ENCODE data around the gene BNC1. TPM values are rescaled to one million over a fixed set of nuclear protein-coding genes. Genes with fewer than 3 reads are reported as not detected.

Gene BNC1
- total and polyA plus RNA-seq, 2 of the 4 experiments (the other 2 are of a cell fraction), result 0.38 to 0.54 TPM

GRCh38 chr15:83327041-83327440 is 42.6 kb upstream of the BNC1 start:
- ATAC-seq (ENCODE audit: low read depth) (no peak), DNase-seq (no peak)
- no peak overlapping the region for H2BK120ac ChIP-seq (ENCODE audit: low read depth, low read length)
- no peak overlapping the region for H3K4me2 ChIP-seq (ENCODE audit: low read depth, low read length)
- CTCF ChIA-PET, result no interaction called here
- WGBS, 2 experiments (ENCODE audit: extremely low coverage in 2 of 2, insufficient read length in 1 of 2), result 86% methylated on average over 4 of the region's 4 CpGs; no CpG with 5 or more reads in 1 of the 2 experiments
- no peaks in the 10 kb centered on the region for H3K27me3 ChIP-seq (ENCODE audit: control insufficient read depth, insufficient read depth, low read length)
- no peak overlapping the region for H3K23ac ChIP-seq (ENCODE audit: low read depth, low read length)
- H4K8ac ChIP-seq (ENCODE audit: low read depth in 2 of 2, low read length in 2 of 2), result no peak overlapping the region
- H3K9me3 ChIP-seq (ENCODE audit: control insufficient read depth, insufficient read depth, low read length), result no peaks in the 10 kb centered on the region
- no peaks in the 10 kb centered on the region for H4K20me1 ChIP-seq (ENCODE audit: insufficient read depth, low read length)
- H3K4ac ChIP-seq (ENCODE audit: low read depth, low read length), result no peak overlapping the region
- H2BK15ac ChIP-seq (ENCODE audit: low read depth, low read length), result no peak overlapping the region
- H3K79me1 ChIP-seq (ENCODE audit: low read depth in 1 of 2, low read length in 2 of 2), result no peaks in the 10 kb centered on the region
- intact Hi-C loops (cut with micrococcal nuclease), result no loop called here
- no peak overlapping the region for H2AK9ac ChIP-seq (replicated peaks; ENCODE audit: low read depth, low read length, poor library complexity)
- H3K27ac ChIP-seq (ENCODE audit: insufficient read depth, low read length), result no peak overlapping the region
- no peak overlapping the region for H3K14ac ChIP-seq (replicated peaks; ENCODE audit: low read depth, low read length)
- no peaks in the 10 kb centered on the region for H3K4me1 ChIP-seq (ENCODE audit: control insufficient read depth, insufficient read depth, low read length)
- no TSS peak for BruUV-seq (replicated peaks)
- no peak overlapping the region for H4K5ac ChIP-seq (ENCODE audit: low read depth, low read length)
- H3K18ac ChIP-seq (ENCODE audit: low read depth, low read length), result no peak overlapping the region
- no peaks in the 10 kb centered on the region for H3K36me3 ChIP-seq (ENCODE audit: control insufficient read depth, insufficient read depth, low read length)
- H2AK5ac ChIP-seq (ENCODE audit: low read depth, low read length), result no peak overlapping the region
- no peak overlapping the region for H2BK20ac ChIP-seq (ENCODE audit: low read depth, low read length)
- dilution Hi-C loops (cut with HindIII; ENCODE audit: low sequenced_read_pairs, unreplicated experiment), result no loop called here
- TF ChIP-seq POLR2A (IDR thresholded peaks at IDR 0.05; ENCODE audit: low read depth, low read length) (no peak), FOS (IDR thresholded peaks at IDR 0.05; ENCODE audit: low read depth, low read length) (no peak), MAFK (IDR thresholded peaks at IDR 0.05; ENCODE audit: low read depth, low read length) (no peak), USF2 (IDR thresholded peaks at IDR 0.05; ENCODE audit: low read depth, low read length) (no peak), RAD21 (IDR thresholded peaks at IDR 0.05; ENCODE audit: low read length) (no peak), NFE2L2 (IDR thresholded peaks at IDR 0.05; ENCODE audit: low read depth, low read length) (no peak), ELK1 (IDR thresholded peaks at IDR 0.05; ENCODE audit: borderline replicate concordance, low read depth, low read length) (no peak), SMC3 (IDR thresholded peaks at IDR 0.05; ENCODE audit: low read depth, low read length) (no peak), CHD1 (IDR thresholded peaks at IDR 0.05; ENCODE audit: low read depth, low read length) (no peak), CEBPB (IDR thresholded peaks at IDR 0.05; ENCODE audit: low read depth, low read length) (no peak), RCOR1 (IDR thresholded peaks at IDR 0.05; ENCODE audit: insufficient replicate concordance, low read length) (no peak), CTCF (conservative IDR thresholded peaks at IDR 0.05; ENCODE audit: low read depth, low read length) (no peak), MXI1 (IDR thresholded peaks at IDR 0.05; ENCODE audit: borderline replicate concordance, low read depth, low read length) (no peak), RFX5 (IDR thresholded peaks at IDR 0.05; ENCODE audit: low read depth, low read length) (no peak), BHLHE40 (IDR thresholded peaks at IDR 0.05; ENCODE audit: low read depth, low read length) (no peak), MAZ (IDR thresholded peaks at IDR 0.05; ENCODE audit: borderline replicate concordance, low read depth, low read length) (no peak)
- no peak overlapping the region for H3K4me3 ChIP-seq (ENCODE audit: insufficient read depth, low read depth, low read length)
- no peak overlapping the region for H4K91ac ChIP-seq (ENCODE audit: insufficient read depth, low read depth, low read length)
- no peak overlapping the region for H3K9ac ChIP-seq (ENCODE audit: low read depth, low read length)
- H3K56ac ChIP-seq (ENCODE audit: extremely low read depth, insufficient read depth, low read length), result no peak overlapping the region
- H3K9me1 ChIP-seq (ENCODE audit: insufficient read depth, low read length), result no peaks in the 10 kb centered on the region
- POLR2A ChIA-PET (ENCODE audit: unreplicated experiment), result no interaction called here
- H2AFZ ChIP-seq (replicated peaks; ENCODE audit: low read length, poor library complexity), result no peak overlapping the region
- in situ Hi-C loops (cut with MboI; ENCODE audit: low sequenced_read_pairs), result no loop called here
- no peak overlapping the region for H2BK5ac ChIP-seq (ENCODE audit: low read depth, low read length, poor library complexity, severe bottlenecking)

Data from IMR-90 (cell line).